Inflammatory macrophage (primary cell): ENCODE results near the gene YWHAQ.
"Not testable (repeated sequence)": the region's sequence is repeated elsewhere in the genome, so short reads cannot be mapped to it uniquely, and the experiment has no call there.

Experiments
- DNase-seq, 2 donors: peaks; one replicate each; pipeline ENCODE4 v3.0.0-alpha.2; 2020 to 2022

YWHAQ gene

DNA sequence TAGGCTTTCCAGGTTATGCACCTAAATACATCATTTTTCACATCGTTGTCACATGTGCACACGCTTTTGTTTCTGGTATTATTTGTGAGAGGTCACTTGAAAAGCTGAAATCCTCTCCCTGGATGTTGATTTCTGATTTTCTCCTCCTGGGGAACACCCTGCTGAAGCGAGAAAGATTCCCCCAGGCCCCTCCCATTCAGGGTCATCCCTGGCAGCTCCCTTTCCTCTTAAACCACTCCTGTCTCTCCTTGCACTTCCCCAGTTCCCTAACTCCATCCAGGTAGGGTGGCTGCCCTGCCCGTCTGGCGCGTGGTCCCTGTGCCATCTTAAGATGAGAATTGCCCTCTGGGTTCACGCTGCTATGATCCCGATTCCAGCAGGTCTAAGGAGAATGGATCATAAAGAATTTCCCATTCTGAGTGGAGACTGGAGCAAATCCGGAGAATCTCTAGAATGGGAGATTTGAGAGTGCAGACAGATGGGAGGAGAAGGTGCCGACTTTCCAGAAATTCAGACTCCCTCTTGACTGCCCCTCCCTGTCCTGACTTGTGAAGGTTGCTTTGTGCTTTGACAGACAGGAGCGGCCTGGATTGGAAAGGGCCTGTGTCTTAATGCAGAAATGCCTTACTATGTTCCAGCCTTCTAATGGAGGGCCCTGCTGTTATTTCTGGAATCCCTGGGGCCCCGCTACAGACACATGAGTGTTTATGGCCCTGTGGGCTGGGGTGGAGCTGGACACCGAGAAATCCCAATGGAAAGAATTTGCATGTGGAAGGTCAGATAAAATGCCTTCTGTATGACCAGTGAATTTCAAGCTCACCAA, 1.3 kb upstream of the YWHAQ start:
- DNase-seq, result no peak

GRCh38 chr2:9631553-9631819, 689 bp upstream of the YWHAQ start:
- DNase-seq, result no peak

- peak; percentile 48 to 61 for DNase-seq
Measured at GRCh38 chr2:9630117-9630735, 571 bp downstream of the YWHAQ start.

- peak in 1 of 2 donors; percentile 21 for DNase-seq
Measured at GRCh38 chr2:9629222-9630116, 1.3 kb downstream of the YWHAQ start.

GRCh38 chr2:9627310-9627709, 3.5 kb downstream of the YWHAQ start:
- DNase-seq, result peak in 1 of 2 donors; percentile 34

GRCh38 chr2:9623151-9623550, 7.6 kb downstream of the YWHAQ start:
- DNase-seq, result no peak

DNA sequence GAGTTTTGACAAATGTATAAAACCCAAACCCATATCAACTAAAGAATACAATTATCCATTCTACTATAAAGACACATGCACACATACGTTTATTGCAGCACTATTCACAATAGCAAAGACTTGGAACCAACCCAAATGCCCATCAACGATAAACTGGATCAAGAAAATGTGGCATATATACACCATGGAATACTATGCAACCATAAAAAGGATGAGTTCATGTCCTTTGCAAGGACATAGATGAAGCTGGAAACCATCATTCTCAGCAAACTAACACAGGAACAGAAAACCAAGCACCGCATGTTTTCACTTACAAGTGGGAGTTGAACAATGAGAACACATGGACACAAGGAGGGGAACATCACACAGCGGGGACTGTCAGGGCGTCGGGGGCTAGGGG, 9.1 kb downstream of the YWHAQ start:
- DNase-seq, result not testable (repeated sequence)

GRCh38 chr2:9618410-9618809, 12.4 kb downstream of the YWHAQ start:
- no peak for DNase-seq

DNA sequence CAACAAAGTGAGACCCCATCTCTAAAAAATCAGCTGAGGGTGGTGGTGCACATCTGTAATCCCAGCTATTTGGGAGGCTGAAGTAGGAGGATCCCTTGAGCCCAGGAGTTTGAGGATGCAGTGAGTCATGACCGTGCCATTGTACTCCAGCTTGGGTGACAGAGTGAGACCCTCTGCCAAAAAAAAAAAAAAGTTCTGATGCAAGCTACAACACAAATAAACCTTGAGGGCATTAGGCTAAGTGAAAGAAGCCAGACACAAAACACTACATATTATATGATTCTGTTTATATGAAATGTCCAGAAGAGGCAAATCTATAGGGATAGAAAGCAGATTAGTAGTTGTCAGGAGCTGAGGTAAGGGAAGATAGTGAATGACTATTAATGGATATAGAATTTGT, 13.0 kb downstream of the YWHAQ start:
- no peak for DNase-seq

GRCh38 chr2:9617296-9617695, 13.5 kb downstream of the YWHAQ start:
- no peak for DNase-seq

GRCh38 chr2:9614562-9614961, 16.2 kb downstream of the YWHAQ start:
- no peak for DNase-seq

DNA sequence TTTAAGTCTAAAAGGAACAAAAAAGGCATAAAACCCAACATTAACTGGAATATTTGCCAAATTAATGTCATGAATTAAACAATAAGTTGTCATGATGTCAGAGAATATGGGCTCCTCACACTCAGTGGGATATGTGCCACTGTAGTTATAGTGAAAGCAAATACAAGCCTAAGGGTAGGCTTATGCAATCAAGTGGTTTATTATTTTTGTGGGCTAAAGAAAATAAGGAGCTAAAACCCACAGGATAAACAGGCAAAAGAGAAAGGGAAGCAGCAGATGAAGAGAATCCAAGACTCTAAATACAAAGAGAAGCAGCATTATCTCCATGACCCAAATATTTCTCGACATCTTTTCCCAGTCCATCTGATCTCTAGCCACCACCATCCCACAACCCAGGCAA, 17.5 kb downstream of the YWHAQ start:
- peak in 1 of 2 donors; percentile 32 for DNase-seq

GRCh38 chr2:9611549-9611912, 19.3 kb downstream of the YWHAQ start:
- DNase-seq, result not testable (repeated sequence)

- no peak for DNase-seq
Measured at GRCh38 chr2:9610781-9611548, 19.8 kb downstream of the YWHAQ start.

DNA sequence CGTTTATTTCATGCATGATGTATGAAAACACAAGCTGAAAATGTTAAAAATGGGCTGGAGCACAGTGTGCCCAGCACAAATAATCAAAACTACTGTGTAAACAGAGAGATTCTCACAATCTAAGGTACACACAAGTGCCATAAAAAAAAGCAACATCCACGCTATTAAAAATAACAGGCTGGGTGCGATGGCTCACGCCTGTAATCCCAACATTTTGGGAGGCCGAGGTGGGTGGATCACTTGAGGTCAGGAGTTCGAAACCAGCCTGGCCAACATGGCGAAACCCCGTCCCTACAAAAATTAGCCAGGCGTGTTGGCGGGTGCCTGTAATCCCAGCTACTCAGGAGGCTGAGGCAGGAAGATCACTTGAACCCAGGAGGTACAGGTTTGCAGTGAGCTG, 22.3 kb downstream of the YWHAQ start:
- DNase-seq, result not testable (repeated sequence)

- no peak for DNase-seq
Measured at GRCh38 chr2:9602412-9602811, 28.4 kb downstream of the YWHAQ start.

DNA sequence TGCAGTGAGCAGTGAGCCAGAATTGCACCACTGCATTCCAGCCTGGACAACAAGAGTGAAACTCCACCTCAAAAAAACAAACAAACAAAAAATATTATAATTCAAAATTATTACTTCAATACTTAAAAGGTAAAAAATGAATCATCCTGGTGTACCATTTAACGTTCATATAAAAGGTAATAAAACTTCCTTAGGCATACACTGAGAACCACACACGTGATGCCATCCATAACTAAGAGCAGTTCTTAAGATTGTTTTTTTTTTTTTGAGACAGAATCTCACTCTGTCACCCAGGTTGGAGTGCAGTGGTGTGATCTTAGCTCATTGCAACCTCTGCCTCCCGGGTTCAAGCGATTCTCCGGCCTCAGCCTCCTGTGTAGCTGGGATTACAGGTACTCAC, 29.4 kb downstream of the YWHAQ start:
- no peak for DNase-seq

DNA sequence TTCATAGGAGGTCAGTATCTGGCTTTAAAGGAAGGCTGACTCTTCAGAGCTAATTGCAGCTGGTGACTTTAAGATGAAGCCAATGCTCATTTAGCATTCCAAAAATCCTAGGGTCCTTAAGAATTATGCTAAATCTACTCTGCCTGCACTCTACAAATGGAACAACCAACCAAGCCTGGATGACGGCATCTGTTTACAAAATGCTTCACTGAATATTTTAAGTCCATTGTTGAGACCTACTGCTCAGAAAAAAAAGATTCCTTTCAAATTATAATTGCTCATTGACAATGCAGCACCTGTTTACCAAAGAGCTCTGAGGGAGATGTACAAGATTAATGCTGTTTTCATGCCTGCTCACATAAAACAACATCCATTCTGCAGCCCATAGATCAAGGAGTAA, 31.4 kb downstream of the YWHAQ start:
- no peak for DNase-seq

- DNase-seq, result no peak
Measured at GRCh38 chr2:9596621-9597311, 34.0 kb downstream of the YWHAQ start.

DNA sequence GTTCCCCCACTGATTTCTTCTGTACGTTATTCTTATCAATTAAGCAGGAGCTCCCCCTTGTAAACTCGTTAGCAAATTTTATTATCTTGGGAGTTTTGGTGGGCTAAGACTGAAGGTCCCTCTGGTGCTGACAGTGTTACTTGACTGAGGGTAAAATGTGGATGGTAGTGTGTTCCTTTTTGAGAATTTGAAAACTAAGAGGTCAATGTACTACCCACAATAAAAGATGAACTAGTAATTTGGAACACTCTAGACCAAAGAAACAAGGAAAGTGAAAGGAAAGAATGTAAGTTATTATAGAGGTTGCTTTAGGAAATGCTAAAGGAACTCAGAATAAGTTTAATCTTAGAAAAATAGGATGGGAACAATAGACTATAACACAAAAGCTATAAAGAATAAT, 35.1 kb downstream of the YWHAQ start:
- DNase-seq, result no peak

DNA sequence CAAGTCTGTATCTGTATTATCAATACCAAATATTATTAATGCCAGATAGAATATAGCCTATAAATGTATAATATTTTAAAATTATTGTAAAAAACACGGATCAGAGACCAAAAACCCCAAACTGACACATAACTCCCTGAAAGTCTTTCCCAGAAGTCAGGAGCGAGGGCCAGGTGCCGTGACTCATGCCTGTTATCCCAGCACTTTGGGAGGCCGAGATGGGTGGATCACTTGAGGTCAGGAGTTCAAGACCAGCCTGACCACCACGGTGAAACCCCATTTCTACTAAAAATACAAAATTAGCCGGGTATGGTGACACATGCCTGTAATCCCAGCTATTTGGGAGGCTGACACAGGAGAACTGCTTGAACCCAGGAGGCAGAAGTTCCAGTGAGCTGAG, 35.5 kb downstream of the YWHAQ start:
- not testable (repeated sequence) for DNase-seq

DNA sequence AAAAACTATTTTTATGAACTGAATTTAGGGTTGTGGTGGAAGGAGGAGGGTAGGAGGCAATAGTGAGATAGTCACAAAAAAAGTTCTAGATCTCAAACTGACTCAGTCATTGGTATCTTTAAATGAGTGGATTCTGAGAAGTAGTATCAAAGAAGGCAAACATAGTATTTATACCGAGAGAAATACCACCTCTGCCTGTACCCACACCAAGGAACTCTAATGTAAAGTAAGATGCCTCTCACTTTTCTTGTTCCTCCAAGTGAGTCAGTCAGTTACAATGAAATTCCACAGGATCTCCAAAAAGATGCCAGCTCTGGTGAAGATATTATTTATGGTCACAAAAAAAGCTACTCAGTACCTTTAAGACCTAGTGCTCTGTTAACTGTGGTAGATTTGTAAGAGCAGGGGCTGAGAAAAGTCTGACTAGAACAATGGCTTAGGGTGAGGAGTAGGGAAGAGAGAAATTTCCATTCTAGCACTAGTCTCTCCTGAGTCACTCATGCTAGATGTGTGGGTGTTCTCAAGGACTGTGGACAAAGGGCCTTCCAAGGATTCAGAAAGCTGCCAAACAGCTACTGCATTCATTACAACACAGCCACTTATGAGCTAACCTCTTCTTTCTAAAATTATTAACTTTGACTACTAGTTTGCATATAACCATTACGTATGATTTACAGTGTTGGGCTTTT, 36.3 kb downstream of the YWHAQ start:
- peak; percentile 80 to 87 for DNase-seq
